GM13976 (cell line): ENCODE results near the gene SRBD1.

ENCODE experiments used
- DNase-seq: peaks from one replicate; pipeline ENCODE4 v3.0.0; 2012; ENCODE audit warnings: low spot score
- CTCF ChIP-seq: IDR thresholded peaks from 2 replicates; pipeline ENCODE4 v1.5.1; 2012; ENCODE audit warnings: borderline replicate concordance, mild to moderate bottlenecking; ENCODE audit not compliant: insufficient read depth; ENCODE audit errors: extremely low read depth, missing control alignments, control extremely low read depth
- in situ Hi-C: fragments of 300-500 bp; cut with MboI; formaldehyde crosslinking; loops from one replicate; pipeline ENCODE4 v1.12.0; 2022; ENCODE audit warnings: low sequenced_read_pairs, mixed read lengths, inconsistent platforms; ENCODE audit not compliant: unreplicated experiment

Gene SRBD1

DNA sequence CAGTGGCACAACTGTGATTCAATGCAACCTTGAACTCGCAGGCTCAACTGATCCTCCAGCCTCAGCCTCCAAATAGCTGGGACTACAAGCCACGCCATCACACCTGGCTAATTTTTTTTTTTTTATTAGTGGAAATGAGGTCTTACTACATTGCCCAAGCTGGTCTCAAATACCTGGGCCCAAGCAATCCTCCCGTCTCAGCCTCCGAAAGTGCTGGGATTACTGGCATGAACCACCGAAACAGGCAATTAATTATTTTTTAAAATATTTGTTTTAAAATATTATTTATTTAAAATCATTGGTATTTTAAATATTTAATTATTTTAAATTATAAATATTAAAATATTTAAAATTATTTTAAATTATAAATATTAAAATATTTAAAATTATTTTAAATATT lies 24.5 kb downstream of the SRBD1 start:
- TF ChIP-seq CTCF = no peak
- in situ Hi-C loops = no loop called here
- no peak for DNase-seq

GRCh38 chr2:45585267-45585861 lies 25.7 kb downstream of the SRBD1 start:
- in situ Hi-C loops = no loop called here
- peak; percentile 29 for DNase-seq
- TF ChIP-seq CTCF = peak; percentile 45

DNA sequence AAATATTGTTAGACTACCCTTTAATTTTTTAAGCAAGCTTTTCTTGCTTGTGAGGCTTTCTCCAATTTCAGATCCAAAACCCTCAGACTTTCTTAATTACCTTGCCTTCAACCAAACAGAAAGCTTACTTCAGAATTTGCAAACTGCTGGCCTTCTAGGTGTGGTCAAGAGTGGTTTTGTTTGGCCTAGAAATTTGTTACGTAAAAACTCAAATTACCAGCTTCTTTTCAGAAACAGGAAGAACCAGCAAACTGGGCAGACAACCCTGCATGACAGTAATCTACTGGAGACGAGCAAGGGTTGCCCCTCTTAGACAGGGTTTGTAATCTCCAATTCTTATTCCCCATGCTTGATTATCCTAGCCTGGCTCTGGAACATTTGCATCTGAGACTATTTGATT lies 27.1 kb downstream of the SRBD1 start:
- TF ChIP-seq CTCF = no peak
- in situ Hi-C loops = no loop called here
- DNase-seq = no peak

GRCh38 chr2:45582522-45582921 lies 28.5 kb downstream of the SRBD1 start:
- DNase-seq = no peak
- in situ Hi-C loops = no loop called here
- no peak for TF ChIP-seq CTCF

DNA sequence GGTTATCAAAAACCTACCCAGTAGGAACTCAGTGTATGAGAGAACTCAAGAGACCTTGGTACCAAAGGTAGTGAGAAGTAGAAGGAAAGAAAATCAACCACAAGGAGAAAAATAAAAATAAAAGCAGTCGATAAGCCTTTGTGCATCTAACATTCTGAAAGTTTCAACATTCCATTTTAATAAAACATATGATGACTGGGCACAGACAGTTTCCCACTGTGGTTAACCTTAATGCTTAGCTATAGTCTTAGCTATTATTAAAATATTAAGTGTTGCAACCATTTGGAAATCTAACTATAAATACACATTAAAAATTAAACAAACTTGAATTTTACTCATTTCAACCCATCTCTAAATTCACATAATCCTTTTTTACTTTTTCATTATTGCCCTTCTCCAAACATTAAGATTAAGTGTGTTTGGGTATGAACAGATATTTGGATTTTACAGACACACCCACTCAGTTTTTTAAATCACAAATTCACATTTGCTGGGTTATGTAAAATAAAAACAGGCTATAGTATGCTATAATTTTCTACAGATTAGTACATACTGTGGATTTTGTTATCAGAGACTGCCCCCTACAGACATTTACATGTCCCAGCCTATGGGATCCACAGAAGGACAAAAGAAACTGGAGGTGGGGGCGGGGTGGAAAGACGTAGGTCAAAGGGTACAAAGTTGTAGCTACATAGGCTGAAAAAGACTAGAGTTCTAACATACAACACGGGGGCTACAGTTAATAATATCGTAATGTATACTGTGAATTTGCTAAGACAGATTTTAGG lies 32.8 kb downstream of the SRBD1 start:
- DNase-seq = no peak
- in situ Hi-C loops = no loop called here
- peak; percentile 7 for TF ChIP-seq CTCF

- in situ Hi-C loops = no loop called here
- no peak for TF ChIP-seq CTCF
Measured at GRCh38 chr2:45577441-45577840, 33.6 kb downstream of the SRBD1 start.

More at GRCh38 chr2:45577441-45577840, 33.6 kb downstream of the SRBD1 start:
- no peak for DNase-seq
